ENCODE results near the gene XYLT1.
A peak's percentile ranks its signal among the peaks of the same experiment; 100 is the strongest.

- TF ChIP-seq CTCF (IDR thresholded peaks at IDR 0.05) = peak in 1 of 4 donors; percentile 6
- no peak for TF ChIP-seq POLR2A (IDR thresholded peaks at IDR 0.05)
These were observed 54.1 kb downstream of the XYLT1 start for GRCh38 chr16:17416461-17417311.
